Psoas muscle (tissue), 8 donors: ENCODE measurements around the gene EDRF1. TPM values are rescaled to one million over a fixed set of nuclear protein-coding genes. Genes with fewer than 3 reads are reported as not detected.

Experiments used
- ATAC-seq, 4 donors: fragments of 200-7000 bp; cut with Tn5 transposase; one replicate each; pipeline ENCODE4 v1.9.1; 2020; ENCODE audit warnings: moderate library complexity in 3 of 4, mild to moderate bottlenecking in 2 of 4
- DNase-seq, 2 donors: peaks; one replicate each; pipeline ENCODE4 v3.0.0-alpha.2; 2020
- H3K27ac ChIP-seq: fragments of 200-600 bp; one replicate; pipeline ENCODE4 v1.8.0; 2022
- H3K27me3 ChIP-seq, 3 donors: fragments of 200-600 bp in 1 of 3; one replicate each; pipeline versions ENCODE4 v1.6.1 to v1.8.0; 2013 to 2022; ENCODE audit warnings: low read length in 2 of 3, mild to moderate bottlenecking in 2 of 3, moderate library complexity in 1 of 3; ENCODE audit not compliant: insufficient read depth in 3 of 3
- H3K36me3 ChIP-seq, 2 donors: fragments of 200-600 bp in 1 of 2; one replicate each; pipeline versions ENCODE4 v1.6.1 to v1.8.0; 2013 to 2022; ENCODE audit warnings: low read depth in 1 of 2, mild to moderate bottlenecking in 1 of 2, moderate library complexity in 1 of 2; ENCODE audit not compliant: insufficient read depth in 1 of 2
- H3K4me1 ChIP-seq: fragments of 200-600 bp; one replicate; pipeline ENCODE4 v1.8.0; 2022
- H3K4me3 ChIP-seq: fragments of 200-600 bp; one replicate; pipeline ENCODE4 v1.8.0; 2022; ENCODE audit warnings: mild to moderate bottlenecking
- H3K9me3 ChIP-seq: fragments of 200-600 bp; one replicate; pipeline ENCODE4 v1.8.0; 2022
- WGBS, 3 donors: extraction: QIAGEN DNeasy Blood & Tissue Kit; methylation state at CpG; one replicate each; pipeline versions ENCODE4 v1.1.6 to v1.1.7; 2013; 5-methylcytosine and 5-hydroxymethylcytosine counted together
- intact Hi-C, 2 donors: fragments of 100-400 bp; cut with DNase I; formaldehyde crosslinking; loops; one replicate each; pipeline versions ENCODE4 v1.11.0 to v1.14.2; 2022
- polyA plus RNA-seq, 3 donors: library from polyadenylated mRNA; stranded (reverse); fragments of 200-250 nt; gene quantifications; one replicate each; pipeline ENCODE4 v1.2.3, GENCODE V29; 2013
- total RNA-seq, 4 donors: library from RNA; stranded (reverse); fragmentation: NEBNext Ultra II Directional in 2 of 4; extraction: Animal tissue kit (Norgen Biotek cat#: 25700) in 2 of 4; gene quantifications; one replicate each; pipeline versions ENCODE4 v1.2.1 to v1.2.4, GENCODE V29; 2021 to 2023
- TF ChIP-seq, protein P1 (sequence below): fragments of 200-600 bp; IDR thresholded peaks from one replicate; pipeline ENCODE4 v1.8.0; 2022; ENCODE audit warnings: antibody characterized with exemption
- donor health status: healthy with polysubstance abuse.
- donor health status: DM: no; HTN: no; CAD: no; lungs with moderate emphysema.
- donor health status: Bipolar disorder and iron deficiency.
- donor health status: healthy.
- donor health status: DM: yes; HTN: yes; CAD: no.
- donor health status: DM: no; HTN: no; CAD: no.
- donor health status: DM: no; HTN: no; CAD: no.
- donor health status: DM: yes; HTN: yes; CAD: no.

The EDRF1 gene
- total and polyA plus RNA-seq, 7 donors: 7.6 to 17.7 (median 11.5) TPM

DNA sequence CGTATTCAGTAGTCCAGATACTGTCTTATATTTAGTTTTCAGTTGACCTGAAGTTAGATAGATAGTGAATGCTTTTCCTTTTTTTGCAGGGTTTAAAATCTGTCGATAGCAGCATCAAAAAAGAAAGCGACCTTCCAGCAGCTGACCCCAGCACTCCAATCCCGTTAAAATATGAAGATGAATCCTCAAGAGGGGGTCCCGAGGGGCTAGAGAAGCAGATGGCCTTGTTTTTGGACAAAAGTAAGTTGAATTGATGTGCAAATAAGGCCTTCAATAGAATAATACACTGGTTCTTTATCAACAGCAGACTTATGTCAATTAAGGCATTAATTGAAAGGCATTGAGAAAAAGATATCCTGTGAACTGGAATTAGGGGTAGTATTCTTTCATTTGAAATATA is 18.7 kb downstream of the EDRF1 start:
- TF ChIP-seq, protein P1, sequence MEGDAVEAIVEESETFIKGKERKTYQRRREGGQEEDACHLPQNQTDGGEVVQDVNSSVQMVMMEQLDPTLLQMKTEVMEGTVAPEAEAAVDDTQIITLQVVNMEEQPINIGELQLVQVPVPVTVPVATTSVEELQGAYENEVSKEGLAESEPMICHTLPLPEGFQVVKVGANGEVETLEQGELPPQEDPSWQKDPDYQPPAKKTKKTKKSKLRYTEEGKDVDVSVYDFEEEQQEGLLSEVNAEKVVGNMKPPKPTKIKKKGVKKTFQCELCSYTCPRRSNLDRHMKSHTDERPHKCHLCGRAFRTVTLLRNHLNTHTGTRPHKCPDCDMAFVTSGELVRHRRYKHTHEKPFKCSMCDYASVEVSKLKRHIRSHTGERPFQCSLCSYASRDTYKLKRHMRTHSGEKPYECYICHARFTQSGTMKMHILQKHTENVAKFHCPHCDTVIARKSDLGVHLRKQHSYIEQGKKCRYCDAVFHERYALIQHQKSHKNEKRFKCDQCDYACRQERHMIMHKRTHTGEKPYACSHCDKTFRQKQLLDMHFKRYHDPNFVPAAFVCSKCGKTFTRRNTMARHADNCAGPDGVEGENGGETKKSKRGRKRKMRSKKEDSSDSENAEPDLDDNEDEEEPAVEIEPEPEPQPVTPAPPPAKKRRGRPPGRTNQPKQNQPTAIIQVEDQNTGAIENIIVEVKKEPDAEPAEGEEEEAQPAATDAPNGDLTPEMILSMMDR: no peak
- 82 to 87% (median 83%) methylated on average over 5 of the region's 5 CpGs for WGBS, 3 donors
- Histone ChIP-seq H3K9me3 (no peaks in the 10 kb centered on the region), H3K4me3 (no peak overlapping the region), H3K4me1 (no peaks in the 10 kb centered on the region), H3K36me3 (peaks cover 19 to 100% of the 10 kb centered on the region in 2 donors), H3K27ac (no peak overlapping the region), H3K27me3 (no peaks in the 10 kb centered on the region)
- DNase-seq (no peak), ATAC-seq (no peak)
- intact Hi-C loops: no loop called here

DNA sequence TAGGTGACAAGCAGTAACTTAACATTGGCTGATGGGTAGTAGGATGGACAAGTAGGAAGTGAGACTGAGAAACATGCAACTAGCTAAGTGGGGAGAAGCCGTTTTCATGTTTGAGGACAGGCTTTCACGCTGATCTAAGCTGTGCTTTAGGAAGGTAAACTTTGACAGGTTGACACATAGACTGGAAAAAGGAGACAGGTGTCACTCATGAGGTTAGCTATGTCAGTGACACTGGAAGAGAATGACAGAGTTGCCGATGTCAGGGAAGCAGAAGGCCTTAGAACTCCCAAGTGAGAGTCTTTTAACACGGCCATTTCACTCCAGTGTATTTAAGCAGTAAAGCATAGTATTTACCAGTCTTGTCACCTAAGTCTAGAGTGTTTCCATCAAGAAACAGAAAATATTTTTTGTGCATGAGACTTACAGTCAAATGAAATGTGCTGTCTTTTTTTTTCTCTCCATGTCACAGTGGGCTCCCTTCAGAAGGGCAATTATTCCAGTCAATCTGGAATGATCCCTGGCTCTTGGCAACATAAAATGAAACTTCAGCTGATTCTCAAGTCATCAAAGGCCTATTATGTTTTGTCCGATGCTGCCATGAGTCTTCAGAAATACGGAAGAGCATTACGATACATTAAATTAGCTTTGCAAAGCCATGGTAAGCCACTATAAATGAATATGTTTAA is 20.6 kb downstream of the EDRF1 start:
- 82 to 88% (median 85%) methylated on average over 7 of the region's 7 CpGs for WGBS, 3 donors
- intact Hi-C loops: loop anchor here in 1 of 2 donors (5.0 kb wide), 1 partner anchor 97 kb away; no protein-coding TSS in a partner anchor
- Histone ChIP-seq H3K4me1 (no peaks in the 10 kb centered on the region), H3K4me3 (no peak overlapping the region), H3K9me3 (no peaks in the 10 kb centered on the region), H3K36me3 (peaks cover 25 to 99% of the 10 kb centered on the region in 2 donors), H3K27ac (no peak overlapping the region), H3K27me3 (no peaks in the 10 kb centered on the region)
- TF ChIP-seq, protein P1: no peak
- ATAC-seq: no peak
- no peak for DNase-seq

DNA sequence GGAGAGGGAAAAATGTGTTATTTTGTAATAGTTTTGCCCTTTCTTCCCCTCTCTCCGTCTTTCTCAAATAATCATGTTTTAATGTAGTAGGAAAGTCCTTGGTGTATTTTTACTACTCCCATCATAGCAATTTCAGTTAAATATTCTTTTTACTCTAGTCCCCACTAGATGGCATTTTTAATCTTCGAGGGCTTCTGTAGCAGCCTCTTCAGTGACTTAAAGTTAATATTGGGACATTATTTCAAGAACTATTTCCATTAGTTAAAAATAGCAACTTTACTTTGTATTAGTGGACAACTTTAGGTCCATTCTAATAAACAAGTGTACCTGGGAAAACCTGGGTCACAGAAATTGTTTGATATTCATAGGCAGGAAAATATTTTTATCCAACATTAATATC is 23.0 kb downstream of the EDRF1 start:
- Histone ChIP-seq H3K9me3 (no peaks in the 10 kb centered on the region), H3K27me3 (no peaks in the 10 kb centered on the region), H3K4me3 (no peak overlapping the region), H3K36me3 (peaks cover 19 to 99% of the 10 kb centered on the region in 2 donors), H3K4me1 (no peaks in the 10 kb centered on the region), H3K27ac (no peak overlapping the region)
- intact Hi-C loops: loop anchor here in 1 of 2 donors (5.0 kb wide), 1 partner anchor 95 kb away; no protein-coding TSS in a partner anchor
- whole genome bisulfite sequencing, 3 donors: 58 to 71% (median 65%) methylated on average over 2 of the region's 2 CpGs
- no peak for ATAC-seq
- TF ChIP-seq, protein P1: no peak
- DNase-seq: no peak

DNA sequence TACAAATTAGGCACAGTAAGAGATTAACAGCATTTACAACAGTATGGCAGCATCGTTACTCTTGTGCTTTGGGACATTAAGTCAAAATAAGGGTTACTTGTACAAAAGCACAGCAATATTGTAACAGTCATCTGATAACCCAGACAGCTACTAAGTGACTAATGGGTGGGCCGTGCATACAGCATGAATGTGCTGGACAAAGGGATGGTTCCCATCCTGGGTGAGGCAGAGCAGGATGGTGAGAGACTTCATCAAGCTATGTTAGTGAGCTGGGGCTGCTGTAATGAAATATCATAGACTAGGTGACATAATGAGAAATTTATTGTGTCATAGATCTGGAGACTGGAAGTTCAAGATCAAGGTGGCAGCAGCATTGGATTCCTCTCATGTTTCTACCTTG is 25.4 kb downstream of the EDRF1 start:
- no peak overlapping the region for H3K27ac ChIP-seq
- H3K4me3 ChIP-seq: no peak overlapping the region
- no peaks in the 10 kb centered on the region for H3K4me1 ChIP-seq
- intact Hi-C loops: loop anchor here in 1 of 2 donors (5.0 kb wide), 1 partner anchor 92 kb away; no protein-coding TSS in a partner anchor
- H3K36me3 ChIP-seq: peaks cover 22 to 99% of the 10 kb centered on the region in 2 donors
- 89 to 96% (median 94%) methylated on average over 2 of the region's 2 CpGs for WGBS, 3 donors
- DNase-seq (no peak), ATAC-seq (no peak)
- H3K9me3 ChIP-seq: no peaks in the 10 kb centered on the region
- no peaks in the 10 kb centered on the region for H3K27me3 ChIP-seq
- TF ChIP-seq, protein P1: no peak
